ENCODE data around the gene CAGE1. TPM values are rescaled to one million over a fixed set of nuclear protein-coding genes. Genes with fewer than 3 reads are reported as not detected.

CAGE1 gene
- not detected in 2 replicates for total RNA-seq

DNA sequence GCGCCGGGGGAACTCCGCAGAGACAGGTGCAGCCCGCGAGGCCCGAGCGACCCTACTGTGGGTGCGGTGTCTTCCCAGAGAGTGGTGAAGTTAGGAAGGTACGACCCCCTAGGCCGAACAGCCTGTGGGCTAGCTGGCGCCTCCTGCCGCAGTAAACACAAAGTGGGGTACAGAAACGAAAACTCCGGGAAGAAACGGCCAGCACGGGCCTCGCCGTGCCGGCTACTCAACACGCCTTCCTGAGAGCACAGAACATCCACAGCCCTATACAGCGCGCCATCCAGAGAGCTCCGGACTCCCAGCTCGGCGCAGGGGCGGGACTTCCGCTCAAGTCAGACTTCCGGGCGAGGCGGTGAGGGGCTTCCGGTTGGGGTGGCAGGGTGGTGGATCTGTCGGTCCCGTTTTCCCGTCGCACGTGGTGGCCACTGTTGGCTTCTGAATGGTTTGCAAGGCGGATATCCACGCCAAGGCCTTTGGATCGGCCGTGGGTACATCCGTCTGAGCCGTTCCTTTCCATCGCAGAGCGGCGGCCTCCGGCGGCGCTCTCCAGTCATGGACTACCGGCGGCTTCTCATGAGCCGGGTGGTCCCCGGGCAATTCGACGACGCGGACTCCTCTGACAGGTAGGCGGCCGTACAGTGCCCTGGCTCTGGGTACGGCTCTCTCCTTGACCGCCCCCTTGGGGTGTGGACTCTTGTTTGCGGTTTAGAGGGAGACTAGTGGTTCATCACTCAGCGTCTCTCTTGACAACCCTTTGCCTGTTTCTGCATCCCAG, at the start of gene CAGE1, which contains the start of gene RIOK1:
Gene CAGE1, minus strand, starts transcription at position 292 of the 775 bp plus-strand sequence. CDS start 2,569 bp downstream, outside the sequence.
Gene RIOK1, plus strand, starts transcription at position 358 of the 775 bp plus-strand sequence. Its CDS starts 195 bp downstream, at position 553.

DNA sequence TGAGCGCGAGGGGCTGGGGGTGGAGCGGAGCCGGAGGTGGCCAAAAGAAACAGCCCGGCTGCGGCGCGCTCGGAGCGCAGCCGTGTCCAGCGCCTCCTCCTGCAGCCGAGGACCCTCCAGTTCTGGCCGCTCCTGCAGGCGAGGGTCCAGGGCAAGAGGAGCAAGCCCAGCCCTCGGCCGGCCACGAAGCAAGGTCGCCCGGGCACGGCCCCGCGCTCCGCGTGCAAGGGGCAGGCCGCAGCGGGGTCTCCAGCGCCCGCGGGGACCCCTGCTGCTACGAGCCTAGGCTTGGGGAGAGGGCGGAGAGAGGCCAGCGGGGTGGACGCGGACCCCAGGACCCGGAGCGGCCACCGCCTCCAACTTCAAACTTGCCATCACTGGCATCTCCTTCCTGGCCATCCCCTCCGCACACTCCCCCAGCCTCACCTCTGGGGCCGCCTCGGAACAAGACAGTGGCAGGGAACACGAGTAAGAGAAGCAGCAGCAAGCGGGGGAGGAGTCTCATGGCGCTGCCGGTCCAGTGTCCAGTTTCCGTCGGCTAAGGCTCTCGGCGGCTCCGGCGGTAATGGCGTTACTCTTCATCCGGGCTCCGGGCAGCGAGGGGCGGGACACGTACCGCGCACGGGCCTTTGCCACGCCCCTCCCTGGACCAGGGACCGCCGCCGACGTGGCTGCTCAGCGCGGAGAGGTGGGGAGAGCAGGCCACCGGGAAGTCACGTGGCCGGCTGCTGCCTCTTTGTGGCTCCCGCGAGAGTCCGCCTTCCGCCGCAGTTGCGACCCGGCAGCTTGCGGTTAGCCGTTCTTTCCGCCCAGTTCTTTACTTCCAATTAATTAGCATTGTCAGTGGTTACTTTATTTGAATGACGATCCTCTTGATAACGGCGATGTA, 76.7 kb downstream of the CAGE1 start, which contains the start of gene SSR1:
Gene SSR1, minus strand, starts transcription at position 584 of the 889 bp plus-strand sequence. Its CDS starts 79 bp downstream, at position 505.

Other genes starting within 250 kb of the CAGE1 start
- gene SSR1, start 76.5 kb downstream of the CAGE1 start, total RNA-seq: 53.1 and 53.3 TPM in 2 replicates
- 13.0 and 15.4 TPM in 2 replicates for gene RIOK1, start 66 bp upstream of the CAGE1 start, total RNA-seq
- gene DSP, start 151.9 kb upstream of the CAGE1 start, total RNA-seq: 710 and 886 TPM in 2 replicates
- 9.2 and 12.1 TPM in 2 replicates for gene SNRNP48, start 200.5 kb upstream of the CAGE1 start, total RNA-seq